Ovary (tissue), 9 donors: ENCODE measurements around the gene DOLK. TPM values are rescaled to one million over a fixed set of nuclear protein-coding genes. Genes with fewer than 3 reads are reported as not detected.

Experiments
- DNase-seq, 5 donors: peaks; one replicate each; pipeline ENCODE4 v3.0.0-alpha.2; 2019 to 2020
- H3K27ac ChIP-seq, 2 donors: fragments of 200-600 bp; one replicate each; pipeline versions ENCODE4 v1.5.1 to v1.8.0; 2019 to 2022
- H3K27me3 ChIP-seq: fragments of 200-600 bp; one replicate; pipeline ENCODE4 v1.8.0; 2022
- H3K36me3 ChIP-seq: fragments of 200-600 bp; sonication (generic); one replicate; pipeline ENCODE4 v1.5.1; 2019
- H3K4me1 ChIP-seq: one replicate; pipeline ENCODE4 v1.8.1; 2013; ENCODE audit warnings: mild to moderate bottlenecking, moderate library complexity; ENCODE audit not compliant: insufficient read depth
- H3K4me3 ChIP-seq: fragments of 200-600 bp; sonication (generic); one replicate; pipeline ENCODE4 v1.5.1; 2017
- H3K9me3 ChIP-seq, 2 donors: fragments of 200-600 bp in 1 of 2; sonication (generic) in 1 of 2; one replicate each; pipeline versions ENCODE4 v1.5.1 to v1.8.1; 2013 to 2019; ENCODE audit warnings: mild to moderate bottlenecking in 1 of 2, moderate library complexity in 1 of 2
- CTCF ChIP-seq, 3 donors: fragments of 450-650 bp in 2 of 3; fragments of 200-600 bp in 1 of 3; IDR thresholded peaks; one replicate each; pipeline versions ENCODE4 v1.5.1 to v1.8.0; 2016 to 2022; ENCODE audit warnings: antibody characterized with exemption in 3 of 3, mild to moderate bottlenecking in 1 of 3
- EP300 ChIP-seq: sonication (generic); formaldehyde crosslinking; IDR thresholded peaks from one replicate; pipeline ENCODE4 v1.6.1; 2017; ENCODE audit warnings: antibody characterized with exemption
- POLR2A ChIP-seq: fragments of 450-650 bp; IDR thresholded peaks from one replicate; pipeline ENCODE4 v1.6.1; 2017; ENCODE audit warnings: antibody characterized with exemption, mild to moderate bottlenecking, moderate library complexity
- WGBS, 3 donors: extraction: QIAGEN DNeasy Blood & Tissue Kit in 1 of 3; methylation state at CpG; one replicate each; pipeline versions ENCODE4 v1.1.5 to v1.1.7; 2013 to 2017; 5-methylcytosine and 5-hydroxymethylcytosine counted together
- intact Hi-C, 4 donors: fragments of 100-400 bp; cut with DNase I; formaldehyde crosslinking; loops; one replicate each; pipeline versions ENCODE4 v1.11.0 to v1.15.1; 2022 to 2023
- polyA plus RNA-seq, 2 donors: library from polyadenylated mRNA; stranded (reverse); fragments of 200-250 nt in 1 of 2; fragments of 350-450 nt in 1 of 2; fragmentation: Illumina TruSeq in 1 of 2; extraction: RNeasy Lipid Tissue Mini Kit (QIAGEN cat#74804) in 1 of 2; gene quantifications; one replicate each; pipeline ENCODE4 v1.2.3, GENCODE V29; 2013 to 2014
- total RNA-seq, 7 donors: library from RNA; depleted of rRNA in 2 of 7; stranded (reverse); fragments of >200 nt in 2 of 7; fragmentation: NEBNext Ultra II Directional in 3 of 7; extraction: Animal tissue kit (Norgen Biotek cat#: 25700) in 3 of 7; gene quantifications; one replicate each; pipeline versions ENCODE4 v1.1.0 to v1.2.4, GENCODE V29; 2016 to 2023
- donor health status: DM: no; HTN: no; CAD: no; lungs with moderate emphysema.
- donor health status: DM: no; HTN: no; CAD: no.
- donor health status: Bipolar disorder and iron deficiency.
- donor health status: DM: yes; HTN: yes; CAD: no.
- donor health status: DM: no; HTN: no; CAD: no.
- donor health status: DM: yes; HTN: yes; CAD: no.

The DOLK gene
- total and polyA plus RNA-seq, 9 donors, result 6.1 to 14.9 (median 12.0) TPM

GRCh38 chr9:128902351-128903078, 44.9 kb downstream of the DOLK start:
- Histone ChIP-seq H3K4me1 (no peaks in the 10 kb centered on the region), H3K27ac (no peak overlapping the region), H3K9me3 (no peaks in the 10 kb centered on the region), H3K36me3 (no peaks in the 10 kb centered on the region), H3K27me3 (no peaks in the 10 kb centered on the region), H3K4me3 (no peak overlapping the region)
- WGBS, 3 donors, result 84 to 86% (median 86%) methylated on average over 21 to 23 of the region's 23 CpGs
- intact Hi-C loops, result no loop called here
- no peak for DNase-seq
- no peak for TF ChIP-seq EP300
- no peak for TF ChIP-seq CTCF (IDR thresholded peaks at IDR 0.05)
- TF ChIP-seq POLR2A, result no peak

- Histone ChIP-seq H3K4me3 (no peak overlapping the region), H3K4me1 (no peaks in the 10 kb centered on the region), H3K9me3 (no peaks in the 10 kb centered on the region), H3K36me3 (no peaks in the 10 kb centered on the region), H3K27me3 (no peaks in the 10 kb centered on the region), H3K27ac (no peak overlapping the region)
- no peak for DNase-seq
- TF ChIP-seq EP300 (no peak), POLR2A (no peak), CTCF (IDR thresholded peaks at IDR 0.05) (no peak)
- intact Hi-C loops, result no loop called here
- WGBS, 3 donors, result 87 to 92% (median 88%) methylated on average over 5 of the region's 5 CpGs
These were observed 45.6 kb downstream of the DOLK start for GRCh38 chr9:128901822-128902221.

- WGBS, 3 donors, result 81 to 87% (median 83%) methylated on average over 7 of the region's 7 CpGs
- no peaks in the 10 kb centered on the region for H3K36me3 ChIP-seq
- no peak overlapping the region for H3K27ac ChIP-seq
- no peaks in the 10 kb centered on the region for H3K4me1 ChIP-seq
- no peak overlapping the region for H3K4me3 ChIP-seq
- no peak for TF ChIP-seq EP300
- TF ChIP-seq CTCF (IDR thresholded peaks at IDR 0.05), result no peak
- no peak for TF ChIP-seq POLR2A
- no peaks in the 10 kb centered on the region for H3K27me3 ChIP-seq
- intact Hi-C loops, result no loop called here
- no peak for DNase-seq
- no peaks in the 10 kb centered on the region for H3K9me3 ChIP-seq
These were observed 46.0 kb downstream of the DOLK start for GRCh38 chr9:128901379-128901778.

GRCh38 chr9:128899566-128900322, 47.7 kb downstream of the DOLK start:
- no peak for TF ChIP-seq EP300
- no peak for TF ChIP-seq POLR2A
- no peak for TF ChIP-seq CTCF (IDR thresholded peaks at IDR 0.05)
- Histone ChIP-seq H3K36me3 (no peaks in the 10 kb centered on the region), H3K4me1 (no peaks in the 10 kb centered on the region), H3K27me3 (no peaks in the 10 kb centered on the region), H3K27ac (no peak overlapping the region), H3K9me3 (no peaks in the 10 kb centered on the region), H3K4me3 (no peak overlapping the region)
- 70 to 74% (median 70%) methylated on average over 8 of the region's 8 CpGs for WGBS, 3 donors
- DNase-seq, result no peak
- intact Hi-C loops, result no loop called here
